ENCODE results near the gene IL1RL2.

IL1RL2 gene

GRCh38 chr2:102147935-102148334, 38.9 kb upstream of the IL1RL2 start:
- no peak for DNase-seq
- Mint-ChIP-seq H3K27ac (peak overlapping the region in 1 of 2 donors; percentile 16), H3K4me3 (no peak overlapping the region), H3K27me3 (peaks cover 18 to 24% of the 10 kb centered on the region in 2 donors), H3K36me3 (ENCODE audit: insufficient read depth) (peaks cover under 1% of the 10 kb centered on the region), H3K4me1 (ENCODE audit: low read depth in 2 of 2) (peaks cover 0 to 6% of the 10 kb centered on the region in 2 donors), H3K9me3 (peaks cover 10 to 15% of the 10 kb centered on the region in 2 donors)
- ATAC-seq (replicated peaks) = peak; percentile 39

- H3K9me3 Mint-ChIP-seq = peaks cover 10 to 15% of the 10 kb centered on the region in 2 donors
- no peak overlapping the region for H3K4me3 Mint-ChIP-seq
- H3K36me3 Mint-ChIP-seq (ENCODE audit: insufficient read depth) = no peaks in the 10 kb centered on the region
- no peak overlapping the region for H3K27ac Mint-ChIP-seq
- peaks cover 0 to 4% of the 10 kb centered on the region in 2 donors for H3K4me1 Mint-ChIP-seq (ENCODE audit: low read depth in 2 of 2)
- ATAC-seq (replicated peaks) (no peak), DNase-seq (no peak)
- peaks cover 12 to 20% of the 10 kb centered on the region in 2 donors for H3K27me3 Mint-ChIP-seq
Measured at GRCh38 chr2:102149243-102149642, 37.6 kb upstream of the IL1RL2 start.

- Mint-ChIP-seq H3K4me1 (ENCODE audit: low read depth in 2 of 2) (peaks cover 0 to 2% of the 10 kb centered on the region in 2 donors), H3K27ac (no peak overlapping the region), H3K27me3 (peaks cover 7 to 20% of the 10 kb centered on the region in 2 donors), H3K4me3 (no peak overlapping the region), H3K36me3 (ENCODE audit: insufficient read depth) (peaks cover 2% of the 10 kb centered on the region), H3K9me3 (peaks cover 10 to 15% of the 10 kb centered on the region in 2 donors)
- ATAC-seq (replicated peaks) = no peak
- no peak for DNase-seq
Measured at GRCh38 chr2:102149644-102150455, 37.0 kb upstream of the IL1RL2 start.

GRCh38 chr2:102154364-102154763, 32.5 kb upstream of the IL1RL2 start:
- ATAC-seq (replicated peaks) (no peak), DNase-seq (no peak)
- Mint-ChIP-seq H3K4me3 (no peak overlapping the region), H3K27ac (no peak overlapping the region), H3K36me3 (ENCODE audit: insufficient read depth) (peaks cover 4% of the 10 kb centered on the region), H3K9me3 (no peaks in the 10 kb centered on the region), H3K27me3 (peaks cover 0 to 5% of the 10 kb centered on the region in 2 donors), H3K4me1 (ENCODE audit: low read depth in 2 of 2) (no peaks in the 10 kb centered on the region)

GRCh38 chr2:102154946-102155702, 31.7 kb upstream of the IL1RL2 start:
- H3K27me3 Mint-ChIP-seq = peaks cover 0 to 5% of the 10 kb centered on the region in 2 donors
- H3K27ac Mint-ChIP-seq = no peak overlapping the region
- H3K4me3 Mint-ChIP-seq = no peak overlapping the region
- peaks cover 4% of the 10 kb centered on the region for H3K36me3 Mint-ChIP-seq (ENCODE audit: insufficient read depth)
- no peaks in the 10 kb centered on the region for H3K9me3 Mint-ChIP-seq
- DNase-seq (no peak), ATAC-seq (replicated peaks) (no peak)
- no peaks in the 10 kb centered on the region for H3K4me1 Mint-ChIP-seq (ENCODE audit: low read depth in 2 of 2)

GRCh38 chr2:102155703-102156515, 30.9 kb upstream of the IL1RL2 start:
- Mint-ChIP-seq H3K27ac (no peak overlapping the region), H3K4me3 (no peak overlapping the region), H3K36me3 (ENCODE audit: insufficient read depth) (peaks cover 4% of the 10 kb centered on the region), H3K9me3 (no peaks in the 10 kb centered on the region), H3K27me3 (peaks cover 0 to 5% of the 10 kb centered on the region in 2 donors), H3K4me1 (ENCODE audit: low read depth in 2 of 2) (no peaks in the 10 kb centered on the region)
- DNase-seq (no peak), ATAC-seq (replicated peaks) (no peak)

GRCh38 chr2:102158011-102158755, 28.6 kb upstream of the IL1RL2 start:
- H3K4me1 Mint-ChIP-seq (ENCODE audit: low read depth in 2 of 2) = no peaks in the 10 kb centered on the region
- ATAC-seq (replicated peaks) (no peak), DNase-seq (no peak)
- no peaks in the 10 kb centered on the region for H3K9me3 Mint-ChIP-seq
- no peaks in the 10 kb centered on the region for H3K27me3 Mint-ChIP-seq
- no peak overlapping the region for H3K4me3 Mint-ChIP-seq
- peaks cover 4% of the 10 kb centered on the region for H3K36me3 Mint-ChIP-seq (ENCODE audit: insufficient read depth)
- H3K27ac Mint-ChIP-seq = no peak overlapping the region

GRCh38 chr2:102159295-102159694, 27.5 kb upstream of the IL1RL2 start:
- DNase-seq (no peak), ATAC-seq (replicated peaks) (no peak)

GRCh38 chr2:102166189-102166845, 20.5 kb upstream of the IL1RL2 start:
- Mint-ChIP-seq H3K27ac (no peak overlapping the region), H3K9me3 (no peaks in the 10 kb centered on the region), H3K36me3 (ENCODE audit: insufficient read depth) (no peaks in the 10 kb centered on the region), H3K4me3 (no peak overlapping the region), H3K27me3 (no peaks in the 10 kb centered on the region), H3K4me1 (ENCODE audit: low read depth in 2 of 2) (no peaks in the 10 kb centered on the region)
- ATAC-seq (replicated peaks) (no peak), DNase-seq (no peak)

More at GRCh38 chr2:102159295-102159694, 27.5 kb upstream of the IL1RL2 start:
- Mint-ChIP-seq H3K9me3 (no peaks in the 10 kb centered on the region), H3K4me3 (no peak overlapping the region), H3K27ac (no peak overlapping the region), H3K36me3 (ENCODE audit: insufficient read depth) (peaks cover 4% of the 10 kb centered on the region), H3K27me3 (no peaks in the 10 kb centered on the region), H3K4me1 (ENCODE audit: low read depth in 2 of 2) (no peaks in the 10 kb centered on the region)

GRCh38 chr2:102168026-102168771, 18.6 kb upstream of the IL1RL2 start:
- no peak overlapping the region for H3K27ac Mint-ChIP-seq
- ATAC-seq (replicated peaks) = no peak
- H3K27me3 Mint-ChIP-seq = no peaks in the 10 kb centered on the region

GRCh38 chr2:102171946-102172345, 14.9 kb upstream of the IL1RL2 start:
- H3K27me3 Mint-ChIP-seq = no peaks in the 10 kb centered on the region
- peaks cover 0 to 1% of the 10 kb centered on the region in 2 donors for H3K4me1 Mint-ChIP-seq (ENCODE audit: low read depth in 2 of 2)
- DNase-seq (no peak), ATAC-seq (replicated peaks) (no peak)
- H3K9me3 Mint-ChIP-seq = no peaks in the 10 kb centered on the region
- H3K4me3 Mint-ChIP-seq = no peak overlapping the region
- H3K27ac Mint-ChIP-seq = no peak overlapping the region
- peaks cover 8% of the 10 kb centered on the region for H3K36me3 Mint-ChIP-seq (ENCODE audit: insufficient read depth)

More at GRCh38 chr2:102168026-102168771, 18.6 kb upstream of the IL1RL2 start:
- no peak for DNase-seq
- peaks cover 0 to 1% of the 10 kb centered on the region in 2 donors for H3K4me1 Mint-ChIP-seq (ENCODE audit: low read depth in 2 of 2)
- no peak overlapping the region for H3K4me3 Mint-ChIP-seq
- H3K36me3 Mint-ChIP-seq (ENCODE audit: insufficient read depth) = peaks cover 6% of the 10 kb centered on the region
- no peaks in the 10 kb centered on the region for H3K9me3 Mint-ChIP-seq

- peaks cover 8% of the 10 kb centered on the region for H3K36me3 Mint-ChIP-seq (ENCODE audit: insufficient read depth)
- peaks cover 5 to 6% of the 10 kb centered on the region in 2 donors for H3K27me3 Mint-ChIP-seq
- no peak for ATAC-seq (replicated peaks)
- H3K9me3 Mint-ChIP-seq = no peaks in the 10 kb centered on the region
- no peak overlapping the region for H3K4me3 Mint-ChIP-seq
- no peak overlapping the region for H3K27ac Mint-ChIP-seq
- H3K4me1 Mint-ChIP-seq (ENCODE audit: low read depth in 2 of 2) = peaks cover 0 to 1% of the 10 kb centered on the region in 2 donors
- DNase-seq = no peak
Measured at GRCh38 chr2:102172745-102173144, 14.1 kb upstream of the IL1RL2 start.

All from effector memory CD8-positive, alpha-beta T cell (primary cell).